C4-2B (cell line): ENCODE data around the gene CDH24.

ENCODE experiments used
- ZFX ChIP-seq: fragments of 450-650 bp; IDR thresholded peaks from 2 replicates; pipeline ENCODE4 v1.6.1; 2017
- TF ChIP-seq, protein P1 (sequence below): fragments of 450-650 bp; conservative IDR thresholded peaks from 2 replicates; pipeline ENCODE4 v1.5.1; 2017; ENCODE audit warnings: mild to moderate bottlenecking

DNA sequence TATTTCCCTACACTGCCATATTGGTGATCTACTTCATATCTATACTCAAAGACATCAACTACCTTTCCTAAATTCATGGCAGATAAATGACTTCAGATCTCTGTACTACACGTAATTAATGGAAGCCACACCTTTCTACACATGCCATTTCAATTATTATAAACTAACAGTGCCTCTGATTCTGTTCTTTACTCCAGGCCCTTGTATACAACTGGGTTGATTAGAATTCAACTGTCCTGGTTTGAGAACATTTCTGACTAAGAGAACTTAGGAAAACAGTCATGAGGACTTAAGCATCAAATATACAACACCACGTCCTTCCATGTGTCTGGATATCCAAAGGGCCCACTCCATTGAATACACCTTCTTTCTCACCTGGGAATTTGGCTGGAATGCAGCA is 35.8 kb upstream of the CDH24 start:
- TF ChIP-seq, protein P1, sequence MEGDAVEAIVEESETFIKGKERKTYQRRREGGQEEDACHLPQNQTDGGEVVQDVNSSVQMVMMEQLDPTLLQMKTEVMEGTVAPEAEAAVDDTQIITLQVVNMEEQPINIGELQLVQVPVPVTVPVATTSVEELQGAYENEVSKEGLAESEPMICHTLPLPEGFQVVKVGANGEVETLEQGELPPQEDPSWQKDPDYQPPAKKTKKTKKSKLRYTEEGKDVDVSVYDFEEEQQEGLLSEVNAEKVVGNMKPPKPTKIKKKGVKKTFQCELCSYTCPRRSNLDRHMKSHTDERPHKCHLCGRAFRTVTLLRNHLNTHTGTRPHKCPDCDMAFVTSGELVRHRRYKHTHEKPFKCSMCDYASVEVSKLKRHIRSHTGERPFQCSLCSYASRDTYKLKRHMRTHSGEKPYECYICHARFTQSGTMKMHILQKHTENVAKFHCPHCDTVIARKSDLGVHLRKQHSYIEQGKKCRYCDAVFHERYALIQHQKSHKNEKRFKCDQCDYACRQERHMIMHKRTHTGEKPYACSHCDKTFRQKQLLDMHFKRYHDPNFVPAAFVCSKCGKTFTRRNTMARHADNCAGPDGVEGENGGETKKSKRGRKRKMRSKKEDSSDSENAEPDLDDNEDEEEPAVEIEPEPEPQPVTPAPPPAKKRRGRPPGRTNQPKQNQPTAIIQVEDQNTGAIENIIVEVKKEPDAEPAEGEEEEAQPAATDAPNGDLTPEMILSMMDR = no peak
- TF ChIP-seq ZFX = no peak
